Hepatocyte (in vitro differentiated cells): ENCODE data around the gene TBC1D1. TPM values are rescaled to one million over a fixed set of nuclear protein-coding genes. Genes with fewer than 3 reads are reported as not detected.

ENCODE experiments used
- DNase-seq: peaks from one replicate; pipeline ENCODE4 v3.0.0-alpha.2; 2016; ENCODE audit warnings: low spot score
- H2AFZ ChIP-seq: fragments of 200-600 bp; sonication (generic); 2 replicates; pipeline ENCODE4 v1.6.0; 2016; ENCODE audit warnings: antibody characterized with exemption, mild to moderate bottlenecking
- H3K27ac ChIP-seq: fragments of 200-600 bp; sonication (generic); 2 replicates; pipeline ENCODE4 v1.5.1; 2016; ENCODE audit warnings: mild to moderate bottlenecking
- H3K27me3 ChIP-seq: fragments of 200-600 bp; sonication (generic); 2 replicates; pipeline ENCODE4 v1.6.1; 2016
- H3K36me3 ChIP-seq: fragments of 200-600 bp; sonication (generic); replicated peaks from 2 replicates; pipeline ENCODE4 v1.5.1; 2016; ENCODE audit warnings: low read depth; ENCODE audit not compliant: insufficient read depth
- H3K4me1 ChIP-seq: fragments of 200-600 bp; sonication (generic); 2 replicates; pipeline ENCODE4 v1.5.1; 2016; ENCODE audit warnings: mild to moderate bottlenecking, moderate library complexity; ENCODE audit not compliant: insufficient read depth
- H3K4me2 ChIP-seq: fragments of 200-600 bp; sonication (generic); 2 replicates; pipeline ENCODE4 v1.6.0; 2016
- H3K4me3 ChIP-seq: fragments of 200-600 bp; sonication (generic); 2 replicates; pipeline ENCODE4 v1.5.1; 2016; ENCODE audit warnings: mild to moderate bottlenecking
- H3K79me2 ChIP-seq: fragments of 200-600 bp; sonication (generic); 2 replicates; pipeline ENCODE4 v1.6.0; 2017; ENCODE audit warnings: mild to moderate bottlenecking
- H3K9me2 ChIP-seq: fragments of 200-600 bp; sonication (generic); replicated peaks from 2 replicates; pipeline ENCODE4 v1.6.0; 2017; ENCODE audit warnings: mild to moderate bottlenecking; ENCODE audit not compliant: insufficient read depth
- H3K9me3 ChIP-seq: fragments of 200-600 bp; sonication (generic); 2 replicates; pipeline ENCODE4 v1.5.1; 2016; ENCODE audit warnings: low read depth, mild to moderate bottlenecking
- H4K20me1 ChIP-seq: fragments of 200-600 bp; sonication (generic); 2 replicates; pipeline ENCODE4 v1.6.0; 2016; ENCODE audit warnings: mild to moderate bottlenecking; ENCODE audit not compliant: insufficient read depth, poor library complexity, severe bottlenecking
- EZH2 ChIP-seq: fragments of 200-600 bp; sonication (generic); IDR thresholded peaks from 2 replicates; pipeline ENCODE4 v1.6.1; 2016; ENCODE audit warnings: antibody characterized with exemption, mild to moderate bottlenecking, borderline replicate concordance
- EZH2phosphoT487 ChIP-seq: fragments of 200-600 bp; sonication (generic); IDR thresholded peaks from one replicate; pipeline ENCODE4 v1.6.1; 2018; ENCODE audit warnings: antibody characterized with exemption, mild to moderate bottlenecking, low read depth, moderate library complexity; ENCODE audit not compliant: unreplicated experiment, severe bottlenecking
- WGBS: methylation state at CpG from one replicate; pipeline ENCODE4 v1.1.6; 2016; ENCODE audit warnings: low lambda C conversion rate; ENCODE audit errors: missing lambda C conversion rate; 5-methylcytosine and 5-hydroxymethylcytosine counted together
- polyA plus RNA-seq: library from polyadenylated mRNA; unstranded; fragments of >200 nt; fragmentation: Nextera tagmentation; extraction: Ambion mirVana; gene quantifications from 2 replicates; pipeline ENCODE4 v1.2.1, GENCODE V29; 2016
- total RNA-seq: library from RNA; depleted of rRNA; stranded (reverse); fragments of >200 nt; gene quantifications from 2 replicates; pipeline ENCODE4 v1.2.3, GENCODE V29; 2014
- TF ChIP-seq, protein P1 (sequence below): fragments of 200-600 bp; sonication (generic); IDR thresholded peaks from 2 replicates; pipeline ENCODE4 v1.5.1; 2016; ENCODE audit warnings: antibody characterized with exemption, mild to moderate bottlenecking; ENCODE audit not compliant: poor library complexity

TBC1D1 gene
- total and polyA plus RNA-seq, 2 experiments from 2014 or later: 45.6 to 117 TPM

DNA sequence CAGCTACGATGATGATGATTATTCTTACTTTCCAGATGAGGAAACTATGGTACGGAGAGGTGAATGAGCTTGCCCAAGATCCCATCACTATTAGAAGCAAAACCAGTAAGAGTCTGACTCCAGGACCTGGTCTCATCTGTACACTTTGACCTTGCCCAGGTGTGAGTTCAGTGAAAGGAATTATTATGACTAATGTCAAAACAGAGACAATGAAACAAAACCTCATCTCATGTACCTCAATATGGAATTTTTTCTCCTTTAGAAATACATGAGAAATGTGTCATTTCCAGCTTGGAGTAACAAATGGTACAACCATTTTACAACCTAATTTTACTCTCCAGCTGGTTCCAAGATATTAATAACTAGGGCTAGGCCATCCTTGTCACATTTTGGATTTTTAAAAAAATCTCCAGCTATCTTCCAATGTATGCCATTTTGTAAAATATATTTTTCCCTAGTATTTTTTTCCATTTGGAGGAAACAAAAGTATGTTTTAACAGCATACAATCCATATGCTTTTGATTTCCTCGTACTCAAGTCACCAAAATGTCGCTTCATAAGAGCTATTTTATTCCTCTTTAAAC is 283.1 kb downstream of the TBC1D1 start:
- Histone ChIP-seq H3K4me2 (no peak overlapping the region), H3K4me1 (peaks cover 4% of the 10 kb centered on the region), H3K27ac (no peak overlapping the region), H3K36me3 (no peaks in the 10 kb centered on the region), H4K20me1 (no peaks in the 10 kb centered on the region), H3K27me3 (no peaks in the 10 kb centered on the region), H3K9me2 (no peaks in the 10 kb centered on the region), H2AFZ (no peak overlapping the region), H3K4me3 (no peak overlapping the region), H3K9me3 (no peaks in the 10 kb centered on the region), H3K79me2 (no peaks in the 10 kb centered on the region)
- no peak for DNase-seq
- WGBS: 74% methylated on average over 4 of the region's 4 CpGs
- TF ChIP-seq EZH2phosphoT487 (no peak), EZH2 (no peak)
- TF ChIP-seq, protein P1, sequence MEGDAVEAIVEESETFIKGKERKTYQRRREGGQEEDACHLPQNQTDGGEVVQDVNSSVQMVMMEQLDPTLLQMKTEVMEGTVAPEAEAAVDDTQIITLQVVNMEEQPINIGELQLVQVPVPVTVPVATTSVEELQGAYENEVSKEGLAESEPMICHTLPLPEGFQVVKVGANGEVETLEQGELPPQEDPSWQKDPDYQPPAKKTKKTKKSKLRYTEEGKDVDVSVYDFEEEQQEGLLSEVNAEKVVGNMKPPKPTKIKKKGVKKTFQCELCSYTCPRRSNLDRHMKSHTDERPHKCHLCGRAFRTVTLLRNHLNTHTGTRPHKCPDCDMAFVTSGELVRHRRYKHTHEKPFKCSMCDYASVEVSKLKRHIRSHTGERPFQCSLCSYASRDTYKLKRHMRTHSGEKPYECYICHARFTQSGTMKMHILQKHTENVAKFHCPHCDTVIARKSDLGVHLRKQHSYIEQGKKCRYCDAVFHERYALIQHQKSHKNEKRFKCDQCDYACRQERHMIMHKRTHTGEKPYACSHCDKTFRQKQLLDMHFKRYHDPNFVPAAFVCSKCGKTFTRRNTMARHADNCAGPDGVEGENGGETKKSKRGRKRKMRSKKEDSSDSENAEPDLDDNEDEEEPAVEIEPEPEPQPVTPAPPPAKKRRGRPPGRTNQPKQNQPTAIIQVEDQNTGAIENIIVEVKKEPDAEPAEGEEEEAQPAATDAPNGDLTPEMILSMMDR: no peak

DNA sequence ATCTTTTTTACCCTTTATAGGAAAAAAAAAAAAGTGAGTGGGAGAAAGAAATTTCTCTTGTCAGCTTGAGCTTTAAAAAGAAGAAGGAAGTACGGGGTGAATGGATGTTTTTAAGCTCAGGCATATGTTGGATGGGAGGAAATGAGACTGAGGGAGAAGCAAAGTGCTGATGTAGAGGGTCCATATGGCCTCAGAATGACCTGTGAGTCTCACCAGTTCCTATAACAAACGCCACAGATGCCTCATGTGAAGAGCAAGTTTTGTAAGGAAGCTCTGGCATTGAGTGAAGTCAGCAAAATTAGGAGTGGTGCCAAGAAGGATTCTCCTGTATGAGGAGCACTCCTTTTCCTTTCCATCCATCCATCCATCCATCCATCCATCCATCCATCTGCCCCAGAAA is 283.9 kb downstream of the TBC1D1 start:
- no peak for DNase-seq
- H3K36me3 ChIP-seq: no peaks in the 10 kb centered on the region
- H3K4me2 ChIP-seq: no peak overlapping the region
- no peaks in the 10 kb centered on the region for H4K20me1 ChIP-seq
- H3K27me3 ChIP-seq: no peaks in the 10 kb centered on the region
- H3K4me3 ChIP-seq: no peak overlapping the region
- H3K79me2 ChIP-seq: no peaks in the 10 kb centered on the region
- H3K9me2 ChIP-seq: no peaks in the 10 kb centered on the region
- WGBS: 63% methylated on average over 2 of the region's 2 CpGs
- H3K9me3 ChIP-seq: no peaks in the 10 kb centered on the region
- TF ChIP-seq EZH2: no peak
- TF ChIP-seq, protein P1: no peak
- no peak for TF ChIP-seq EZH2phosphoT487
- H3K27ac ChIP-seq: no peak overlapping the region
- peaks cover 4% of the 10 kb centered on the region for H3K4me1 ChIP-seq
- no peak overlapping the region for H2AFZ ChIP-seq

DNA sequence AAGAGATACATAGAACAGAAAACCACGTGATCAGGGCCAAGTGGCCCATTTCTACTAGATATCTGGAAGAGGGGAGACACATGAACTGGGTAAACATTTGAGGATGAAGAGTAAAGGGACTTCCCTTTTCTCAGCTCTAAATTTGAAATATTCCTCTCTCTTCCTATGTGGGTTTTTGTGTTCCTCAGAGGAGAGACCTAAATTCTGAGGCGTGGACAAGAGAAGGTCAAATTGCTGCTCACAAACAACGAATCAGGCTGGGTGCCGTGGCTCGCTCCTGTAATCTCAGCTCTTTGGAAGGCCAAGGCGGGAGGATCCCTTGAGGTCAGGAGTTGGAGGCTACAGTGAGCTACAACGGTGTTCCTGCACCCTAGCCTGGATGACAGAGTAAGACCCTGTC is 285.3 kb downstream of the TBC1D1 start:
- H3K4me1 ChIP-seq: peaks cover 4% of the 10 kb centered on the region
- no peaks in the 10 kb centered on the region for H3K9me2 ChIP-seq
- H3K9me3 ChIP-seq: no peaks in the 10 kb centered on the region
- TF ChIP-seq EZH2 (no peak), EZH2phosphoT487 (no peak)
- H3K4me2 ChIP-seq: no peak overlapping the region
- DNase-seq: no peak
- H3K36me3 ChIP-seq: no peaks in the 10 kb centered on the region
- no peaks in the 10 kb centered on the region for H3K27me3 ChIP-seq
- no peak overlapping the region for H3K27ac ChIP-seq
- H3K79me2 ChIP-seq: no peaks in the 10 kb centered on the region
- H4K20me1 ChIP-seq: no peaks in the 10 kb centered on the region
- H3K4me3 ChIP-seq: no peak overlapping the region
- WGBS: 96% methylated on average over 7 of the region's 7 CpGs
- no peak overlapping the region for H2AFZ ChIP-seq

DNA sequence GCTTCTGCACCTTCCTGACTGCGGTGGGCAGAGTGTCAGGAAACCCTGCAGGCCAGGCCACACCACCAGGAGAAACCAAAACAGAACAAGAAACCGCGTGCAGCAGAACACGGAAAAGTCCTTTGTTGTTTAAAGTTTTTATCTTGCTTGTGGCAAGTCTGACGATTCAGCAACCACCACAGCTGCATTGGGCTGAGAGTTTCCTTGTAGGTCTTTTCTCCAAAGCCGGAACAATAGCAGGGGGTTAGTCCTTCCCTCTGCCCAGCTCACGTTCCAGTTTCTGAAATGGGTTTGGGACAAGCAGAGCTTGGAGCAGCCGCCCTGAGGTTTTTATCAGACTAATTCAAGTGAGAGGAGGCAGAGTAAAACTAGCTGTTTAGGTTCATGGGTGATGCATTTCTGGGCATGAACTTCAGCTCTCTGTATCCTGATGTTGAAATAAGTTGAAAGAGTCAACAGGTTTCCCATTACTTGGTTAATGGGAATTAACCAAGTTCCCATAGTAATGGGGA is 286.2 kb downstream of the TBC1D1 start:
- WGBS: 62% methylated on average over 8 of the region's 8 CpGs
- TF ChIP-seq, protein P1: no peak
- no peak for TF ChIP-seq EZH2phosphoT487
- TF ChIP-seq EZH2: no peak
- H3K9me3 ChIP-seq: no peaks in the 10 kb centered on the region
- no peak for DNase-seq
- H3K4me3 ChIP-seq: no peak overlapping the region
- H2AFZ ChIP-seq: peak overlapping the region; percentile 21
- no peaks in the 10 kb centered on the region for H3K9me2 ChIP-seq
- no peak overlapping the region for H3K4me2 ChIP-seq
- no peaks in the 10 kb centered on the region for H3K36me3 ChIP-seq
- no peaks in the 10 kb centered on the region for H3K79me2 ChIP-seq
- peak overlapping the region; percentile 2 for H3K27ac ChIP-seq
- no peaks in the 10 kb centered on the region for H3K27me3 ChIP-seq
- no peaks in the 10 kb centered on the region for H4K20me1 ChIP-seq
- peaks cover 4% of the 10 kb centered on the region for H3K4me1 ChIP-seq
